ENCODE measurements around the gene AEBP1. TPM values are rescaled to one million over a fixed set of nuclear protein-coding genes. Genes with fewer than 3 reads are reported as not detected.

AEBP1 gene
- total and polyA plus RNA-seq, 2 experiments from 2014 or later = 15.1 to 42.0 TPM

DNA sequence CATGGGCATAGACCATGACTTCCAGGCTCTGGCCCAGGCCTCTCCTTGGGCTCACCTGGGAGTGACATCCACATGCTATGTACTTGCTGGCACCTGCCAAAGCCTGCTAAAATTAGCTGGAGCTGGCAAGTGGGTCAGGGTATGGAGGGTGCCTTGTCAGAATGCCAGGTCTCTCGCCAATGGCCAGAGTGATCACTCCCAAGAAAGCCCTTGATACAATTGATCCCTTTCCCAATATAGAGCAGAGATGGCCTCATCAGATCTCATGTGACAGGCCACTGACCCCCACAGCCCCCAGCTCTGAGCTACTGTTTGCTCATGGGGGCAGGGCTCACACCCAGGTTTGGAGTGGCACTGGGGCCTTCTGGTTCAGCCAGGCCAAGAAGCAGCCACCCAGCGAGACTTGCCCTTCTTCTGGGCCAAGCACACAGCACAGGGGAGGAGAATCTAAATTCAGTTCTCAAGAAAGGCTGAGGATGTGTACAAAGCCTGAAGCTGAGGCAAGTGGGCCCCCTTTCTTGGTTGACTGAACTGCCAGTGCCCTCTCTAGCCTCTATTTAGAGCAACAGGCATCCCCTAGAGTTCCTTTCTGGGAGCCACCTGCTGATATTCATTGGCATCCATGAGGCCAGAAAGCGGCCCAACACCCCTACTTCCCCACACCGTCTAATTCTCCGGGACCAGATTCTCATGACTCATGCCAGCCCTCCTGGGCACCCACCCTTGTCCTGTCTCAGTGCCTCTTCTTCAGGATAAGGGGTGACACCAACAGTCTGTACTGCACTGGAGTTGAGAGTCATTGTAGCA, 55.9 kb downstream of the AEBP1 start:
- Histone ChIP-seq H3K27ac (ENCODE audit: low read depth) (no peak overlapping the region), H3K36me3 (ENCODE audit: insufficient read depth) (no peaks in the 10 kb centered on the region), H3F3A (replicated peaks; ENCODE audit: low read depth) (no peaks in the 10 kb centered on the region), H3K4me2 (no peak overlapping the region), H3K79me2 (replicated peaks; ENCODE audit: insufficient read depth) (no peaks in the 10 kb centered on the region), H4K20me1 (replicated peaks; ENCODE audit: insufficient read depth) (no peaks in the 10 kb centered on the region), H3K4me3 (no peak overlapping the region), H3K9me2 (ENCODE audit: insufficient read depth) (no peaks in the 10 kb centered on the region), H3K27me3 (ENCODE audit: insufficient read depth) (no peaks in the 10 kb centered on the region), H3K4me1 (ENCODE audit: insufficient read depth) (no peaks in the 10 kb centered on the region), H2AFZ (no peak overlapping the region)
- peaks cover 13% of the 10 kb centered on the region for H3K4me1 Mint-ChIP-seq
- DNase-seq (ENCODE audit: low spot score) = no peak
- no peak overlapping the region for H3K4me3 Mint-ChIP-seq
- no peaks in the 10 kb centered on the region for H3K9me3 Mint-ChIP-seq
- H3K27ac Mint-ChIP-seq = no peak overlapping the region
- H3K27me3 Mint-ChIP-seq (ENCODE audit: insufficient read depth, low read depth, poor library complexity) = peaks cover 1% of the 10 kb centered on the region
- no peak for TF ChIP-seq JUNB (IDR thresholded peaks at IDR 0.05; ENCODE audit: unreplicated experiment)
- TF ChIP-seq ZNF331 (CRISPR knock-in tag; IDR thresholded peaks at IDR 0.05; ENCODE audit: low read depth) = no peak
- TF ChIP-seq CREB1 (CRISPR knock-in tag; IDR thresholded peaks at IDR 0.05; ENCODE audit: low read depth) = no peak
- TF ChIP-seq POLR2AphosphoS5 (IDR thresholded peaks at IDR 0.05; ENCODE audit: low read depth) = no peak
- TF ChIP-seq, protein P1, sequence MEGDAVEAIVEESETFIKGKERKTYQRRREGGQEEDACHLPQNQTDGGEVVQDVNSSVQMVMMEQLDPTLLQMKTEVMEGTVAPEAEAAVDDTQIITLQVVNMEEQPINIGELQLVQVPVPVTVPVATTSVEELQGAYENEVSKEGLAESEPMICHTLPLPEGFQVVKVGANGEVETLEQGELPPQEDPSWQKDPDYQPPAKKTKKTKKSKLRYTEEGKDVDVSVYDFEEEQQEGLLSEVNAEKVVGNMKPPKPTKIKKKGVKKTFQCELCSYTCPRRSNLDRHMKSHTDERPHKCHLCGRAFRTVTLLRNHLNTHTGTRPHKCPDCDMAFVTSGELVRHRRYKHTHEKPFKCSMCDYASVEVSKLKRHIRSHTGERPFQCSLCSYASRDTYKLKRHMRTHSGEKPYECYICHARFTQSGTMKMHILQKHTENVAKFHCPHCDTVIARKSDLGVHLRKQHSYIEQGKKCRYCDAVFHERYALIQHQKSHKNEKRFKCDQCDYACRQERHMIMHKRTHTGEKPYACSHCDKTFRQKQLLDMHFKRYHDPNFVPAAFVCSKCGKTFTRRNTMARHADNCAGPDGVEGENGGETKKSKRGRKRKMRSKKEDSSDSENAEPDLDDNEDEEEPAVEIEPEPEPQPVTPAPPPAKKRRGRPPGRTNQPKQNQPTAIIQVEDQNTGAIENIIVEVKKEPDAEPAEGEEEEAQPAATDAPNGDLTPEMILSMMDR (conservative IDR thresholded peaks at IDR 0.05; ENCODE audit: low read depth in 2 of 2) = no peak
- TF ChIP-seq EZH2 (IDR thresholded peaks at IDR 0.05; ENCODE audit: low read depth, unreplicated experiment) = no peak
- TF ChIP-seq EZH2phosphoT487 (IDR thresholded peaks at IDR 0.05; ENCODE audit: unreplicated experiment) = no peak
- no peak for TF ChIP-seq STAT1 (IDR thresholded peaks at IDR 0.05; ENCODE audit: unreplicated experiment)
- ATAC-seq = no peak
- no peaks in the 10 kb centered on the region for H3K36me3 Mint-ChIP-seq (ENCODE audit: low read depth)

DNA sequence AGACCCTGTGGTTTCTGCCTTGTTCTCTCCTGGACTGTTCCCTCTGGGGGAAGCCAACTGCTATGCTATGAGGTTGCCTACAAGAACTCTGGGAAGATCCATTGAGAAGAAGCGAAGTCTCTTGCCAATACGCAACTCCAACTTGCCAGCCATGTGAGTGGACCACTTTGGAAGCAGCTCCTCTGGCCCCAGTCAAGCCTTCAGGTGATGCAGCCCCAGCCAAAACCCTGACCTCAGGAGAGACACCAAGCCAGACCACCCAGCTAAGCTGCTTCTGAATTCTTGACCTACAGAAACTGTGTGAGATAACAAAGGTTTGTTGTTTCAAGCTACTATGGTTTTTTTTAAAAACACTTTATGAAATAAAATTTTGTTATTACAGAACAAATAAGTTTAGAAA, 57.2 kb downstream of the AEBP1 start:
- Histone ChIP-seq H4K20me1 (replicated peaks; ENCODE audit: insufficient read depth) (no peaks in the 10 kb centered on the region), H3F3A (replicated peaks; ENCODE audit: low read depth) (no peaks in the 10 kb centered on the region), H3K36me3 (ENCODE audit: insufficient read depth) (no peaks in the 10 kb centered on the region), H3K4me2 (no peak overlapping the region), H3K4me3 (no peak overlapping the region), H2AFZ (no peak overlapping the region), H3K4me1 (ENCODE audit: insufficient read depth) (no peaks in the 10 kb centered on the region), H3K79me2 (replicated peaks; ENCODE audit: insufficient read depth) (no peaks in the 10 kb centered on the region), H3K27ac (ENCODE audit: low read depth) (no peak overlapping the region), H3K9me2 (ENCODE audit: insufficient read depth) (no peaks in the 10 kb centered on the region), H3K27me3 (ENCODE audit: insufficient read depth) (no peaks in the 10 kb centered on the region)
- Mint-ChIP-seq H3K4me3 (no peak overlapping the region), H3K27me3 (ENCODE audit: insufficient read depth, low read depth, poor library complexity) (peaks cover 1% of the 10 kb centered on the region), H3K9me3 (peaks cover 6% of the 10 kb centered on the region; the same call in 2 of the 3 replicates), H3K27ac (no peak overlapping the region), H3K4me1 (peaks cover 13% of the 10 kb centered on the region), H3K36me3 (ENCODE audit: low read depth) (no peaks in the 10 kb centered on the region)
- no peak for DNase-seq (ENCODE audit: low spot score)
- ATAC-seq = no peak
- TF ChIP-seq, protein P1 (conservative IDR thresholded peaks at IDR 0.05; ENCODE audit: low read depth in 2 of 2) = no peak
- TF ChIP-seq, protein P2, sequence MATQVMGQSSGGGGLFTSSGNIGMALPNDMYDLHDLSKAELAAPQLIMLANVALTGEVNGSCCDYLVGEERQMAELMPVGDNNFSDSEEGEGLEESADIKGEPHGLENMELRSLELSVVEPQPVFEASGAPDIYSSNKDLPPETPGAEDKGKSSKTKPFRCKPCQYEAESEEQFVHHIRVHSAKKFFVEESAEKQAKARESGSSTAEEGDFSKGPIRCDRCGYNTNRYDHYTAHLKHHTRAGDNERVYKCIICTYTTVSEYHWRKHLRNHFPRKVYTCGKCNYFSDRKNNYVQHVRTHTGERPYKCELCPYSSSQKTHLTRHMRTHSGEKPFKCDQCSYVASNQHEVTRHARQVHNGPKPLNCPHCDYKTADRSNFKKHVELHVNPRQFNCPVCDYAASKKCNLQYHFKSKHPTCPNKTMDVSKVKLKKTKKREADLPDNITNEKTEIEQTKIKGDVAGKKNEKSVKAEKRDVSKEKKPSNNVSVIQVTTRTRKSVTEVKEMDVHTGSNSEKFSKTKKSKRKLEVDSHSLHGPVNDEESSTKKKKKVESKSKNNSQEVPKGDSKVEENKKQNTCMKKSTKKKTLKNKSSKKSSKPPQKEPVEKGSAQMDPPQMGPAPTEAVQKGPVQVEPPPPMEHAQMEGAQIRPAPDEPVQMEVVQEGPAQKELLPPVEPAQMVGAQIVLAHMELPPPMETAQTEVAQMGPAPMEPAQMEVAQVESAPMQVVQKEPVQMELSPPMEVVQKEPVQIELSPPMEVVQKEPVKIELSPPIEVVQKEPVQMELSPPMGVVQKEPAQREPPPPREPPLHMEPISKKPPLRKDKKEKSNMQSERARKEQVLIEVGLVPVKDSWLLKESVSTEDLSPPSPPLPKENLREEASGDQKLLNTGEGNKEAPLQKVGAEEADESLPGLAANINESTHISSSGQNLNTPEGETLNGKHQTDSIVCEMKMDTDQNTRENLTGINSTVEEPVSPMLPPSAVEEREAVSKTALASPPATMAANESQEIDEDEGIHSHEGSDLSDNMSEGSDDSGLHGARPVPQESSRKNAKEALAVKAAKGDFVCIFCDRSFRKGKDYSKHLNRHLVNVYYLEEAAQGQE (IDR thresholded peaks at IDR 0.05; ENCODE audit: unreplicated experiment) = no peak
- no peak for TF ChIP-seq NANOG (IDR thresholded peaks at IDR 0.05; ENCODE audit: borderline replicate concordance)
- no peak for TF ChIP-seq EZH2phosphoT487 (IDR thresholded peaks at IDR 0.05; ENCODE audit: unreplicated experiment)
- TF ChIP-seq JUNB (IDR thresholded peaks at IDR 0.05; ENCODE audit: unreplicated experiment) = no peak
- no peak for TF ChIP-seq CREB1 (CRISPR knock-in tag; IDR thresholded peaks at IDR 0.05; ENCODE audit: low read depth)
- no peak for TF ChIP-seq ZNF331 (CRISPR knock-in tag; IDR thresholded peaks at IDR 0.05; ENCODE audit: low read depth)
